Fibroblast of upper back skin (primary cell): ENCODE results near the gene EXPH5.

Source experiments
- DNase-seq: peaks from one replicate; pipeline ENCODE4 v3.0.0-alpha.2; 2013

Gene EXPH5

DNA sequence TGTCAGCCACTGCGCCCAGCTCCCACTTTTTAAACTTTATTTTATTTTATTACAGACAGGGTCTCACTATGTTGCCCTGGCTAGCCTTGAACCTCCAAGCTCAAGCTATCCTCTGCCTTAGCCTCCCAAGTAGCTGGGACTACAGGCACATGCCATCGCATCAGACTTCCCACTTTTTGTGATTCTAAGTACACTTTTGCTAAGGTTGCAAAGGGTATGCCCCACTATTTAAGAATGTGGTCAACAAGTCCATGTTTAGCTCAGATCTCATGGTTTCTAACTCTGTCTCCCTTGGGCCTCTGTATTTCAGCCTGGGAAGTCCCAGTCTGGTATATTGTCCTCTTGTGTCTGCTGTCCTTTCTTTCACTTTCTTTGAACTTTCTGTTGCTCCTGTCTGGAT lies 35.3 kb downstream of the EXPH5 start:
- DNase-seq, result no peak

DNA sequence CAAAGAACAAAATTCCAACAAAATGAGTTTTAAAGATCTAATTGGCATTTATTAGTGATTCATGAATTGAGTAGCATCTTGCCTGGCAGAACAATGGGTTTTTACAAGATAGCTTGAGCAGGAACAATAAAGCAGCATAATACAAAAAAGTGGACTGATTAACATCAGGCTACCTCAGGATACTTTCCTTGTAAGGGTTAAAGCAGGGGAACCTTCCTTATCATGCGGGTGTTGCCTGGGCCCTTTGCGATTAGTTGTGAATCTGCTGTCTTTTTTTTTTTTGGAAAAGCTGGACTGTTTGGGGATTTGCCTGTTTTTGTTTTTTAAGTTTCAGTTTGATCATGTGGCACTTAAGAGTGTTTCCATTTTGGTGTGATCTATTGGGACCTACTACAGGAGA lies 37.5 kb downstream of the EXPH5 start:
- DNase-seq, result no peak

DNA sequence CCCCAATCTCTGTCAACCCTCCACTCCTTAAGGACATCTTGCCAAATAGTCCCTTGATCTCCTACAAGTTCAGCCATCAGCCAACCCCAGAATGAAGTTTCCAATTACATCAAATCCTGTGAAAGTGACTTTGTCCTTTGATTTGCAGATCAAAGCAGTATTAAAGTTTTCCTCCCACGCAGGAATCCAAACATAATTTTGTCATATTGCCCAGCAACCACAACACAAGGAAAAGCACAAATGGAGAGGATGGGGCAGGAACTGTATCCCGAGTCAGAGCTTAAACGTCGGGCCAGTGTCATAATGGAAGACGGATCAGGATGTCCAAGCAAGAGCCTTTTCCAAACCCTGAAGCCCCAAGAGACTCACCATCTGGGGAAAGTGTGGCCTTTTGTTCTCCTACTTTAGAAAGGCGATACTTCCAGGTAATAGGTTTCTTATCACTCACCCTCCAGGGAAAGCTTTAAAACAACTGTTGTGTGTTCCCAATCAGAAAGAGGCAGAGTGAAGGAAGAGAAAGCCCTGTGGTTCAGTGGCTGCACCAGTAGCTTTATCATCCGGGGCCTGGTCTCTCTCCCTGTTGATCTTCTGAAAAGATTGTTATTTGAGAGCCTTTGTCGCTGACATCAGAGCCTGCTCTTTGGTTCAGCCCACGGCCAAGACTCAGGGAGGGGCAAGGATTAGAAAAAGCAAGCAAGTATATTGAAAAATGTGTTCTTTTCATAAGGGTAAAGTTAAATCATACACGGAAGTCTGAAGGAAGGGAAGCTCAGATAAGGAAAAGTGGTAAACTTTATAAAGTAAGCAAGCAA lies 41.7 kb downstream of the EXPH5 start:
- no peak for DNase-seq

DNA sequence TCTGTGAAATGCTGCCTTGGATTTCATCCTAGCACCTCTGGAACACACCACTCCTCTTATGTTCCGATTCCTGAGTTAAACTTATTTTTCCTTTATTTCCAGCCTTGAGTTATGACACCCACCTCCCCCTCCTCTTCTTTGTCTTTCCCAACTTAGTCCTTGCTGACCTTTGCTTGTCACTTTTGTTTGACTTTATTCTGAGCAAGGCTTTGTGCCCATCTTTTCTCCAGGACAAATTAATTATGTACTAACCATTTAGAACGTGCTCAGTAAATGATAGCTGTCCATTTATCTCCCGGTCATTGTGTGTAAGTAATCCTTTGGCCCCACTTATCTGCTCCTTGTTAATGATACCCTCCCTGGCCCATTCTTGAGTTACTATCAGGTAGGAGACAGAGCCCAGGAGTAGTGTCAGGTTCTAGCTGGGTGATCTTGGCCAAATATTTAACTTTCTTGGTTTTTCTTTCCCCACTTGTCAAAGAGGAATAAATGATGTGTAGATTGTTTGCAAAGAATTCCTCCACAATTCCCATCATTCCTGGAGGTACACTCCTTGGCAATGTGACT lies 44.2 kb downstream of the EXPH5 start:
- DNase-seq, result no peak

DNA sequence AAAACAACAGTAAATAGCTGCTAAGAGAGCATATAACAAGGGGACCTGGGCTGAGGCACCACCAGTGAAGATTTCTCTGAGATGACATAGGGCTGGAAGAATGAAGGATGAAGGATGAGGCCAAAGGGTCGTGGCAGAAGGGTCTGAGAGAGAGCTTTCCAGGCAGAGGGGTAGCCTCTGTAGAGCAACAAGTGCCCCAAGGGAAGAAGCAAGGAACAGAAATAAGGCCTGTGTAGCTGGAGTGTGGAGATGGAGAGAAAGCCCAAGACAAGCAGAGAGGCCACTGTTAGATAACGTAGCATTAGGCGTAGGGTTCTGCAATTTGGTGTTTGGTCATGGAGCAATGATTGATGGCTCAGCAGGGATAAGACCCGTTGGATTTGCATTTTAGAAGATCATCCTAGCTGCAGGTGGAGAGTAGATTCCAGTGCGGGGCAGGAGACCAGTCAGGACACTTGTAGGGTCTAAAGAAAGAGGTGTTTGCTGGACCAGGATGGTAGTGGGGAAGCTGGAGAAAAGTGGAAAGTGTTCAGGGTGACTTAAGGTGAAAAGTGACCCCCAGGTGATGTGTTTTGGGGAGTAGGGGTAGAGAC lies 47.6 kb downstream of the EXPH5 start:
- DNase-seq, result no peak

DNA sequence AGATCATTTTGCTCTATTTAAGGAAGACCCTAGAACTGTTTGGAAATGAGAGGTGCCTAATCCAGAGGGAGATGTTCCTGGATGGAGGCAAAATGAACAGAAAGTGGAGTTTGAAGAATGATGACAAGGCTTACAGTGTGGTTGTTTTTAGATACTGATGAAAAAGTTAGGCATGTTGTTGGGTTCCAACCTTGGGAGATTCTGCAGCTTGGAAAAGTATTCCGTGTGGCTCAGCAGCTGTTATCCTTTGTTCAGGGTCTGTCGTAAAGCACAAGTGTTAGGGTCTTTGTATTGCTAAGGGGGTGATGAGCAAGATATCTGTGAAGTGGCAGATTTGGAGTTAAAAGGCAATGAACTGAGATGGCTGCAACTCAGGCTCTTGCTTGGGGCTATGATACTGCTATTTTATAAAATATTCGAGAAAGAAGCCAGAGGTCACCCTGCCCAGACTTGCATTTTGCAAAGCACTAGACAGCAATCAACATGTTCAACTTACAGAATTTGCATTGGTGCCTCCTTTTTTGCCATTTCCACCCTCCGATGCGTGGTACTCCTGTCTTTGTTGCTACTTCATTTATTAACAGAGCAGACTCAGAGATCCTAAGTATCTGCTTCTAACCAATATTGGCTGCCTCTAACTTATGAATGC lies 50.1 kb downstream of the EXPH5 start:
- DNase-seq, result no peak

DNA sequence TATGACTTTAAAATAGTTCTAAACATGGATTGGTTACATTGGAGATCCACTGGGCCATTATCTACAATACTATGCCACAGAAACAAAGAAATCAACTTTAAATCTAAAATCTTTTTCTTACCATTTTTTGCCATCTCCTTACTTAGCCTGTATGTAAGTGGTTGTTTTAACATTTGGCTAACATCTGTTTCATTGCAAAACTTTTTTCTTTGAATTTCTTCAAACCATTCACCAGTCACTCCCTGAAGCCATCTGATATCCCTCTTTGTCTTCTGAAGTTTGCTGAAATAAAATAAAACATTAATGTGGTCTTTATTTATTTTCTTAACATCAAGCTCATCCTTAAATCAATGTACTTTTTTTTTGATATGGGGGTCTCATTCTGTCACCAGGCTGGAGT lies 52.0 kb downstream of the EXPH5 start:
- DNase-seq, result no peak

DNA sequence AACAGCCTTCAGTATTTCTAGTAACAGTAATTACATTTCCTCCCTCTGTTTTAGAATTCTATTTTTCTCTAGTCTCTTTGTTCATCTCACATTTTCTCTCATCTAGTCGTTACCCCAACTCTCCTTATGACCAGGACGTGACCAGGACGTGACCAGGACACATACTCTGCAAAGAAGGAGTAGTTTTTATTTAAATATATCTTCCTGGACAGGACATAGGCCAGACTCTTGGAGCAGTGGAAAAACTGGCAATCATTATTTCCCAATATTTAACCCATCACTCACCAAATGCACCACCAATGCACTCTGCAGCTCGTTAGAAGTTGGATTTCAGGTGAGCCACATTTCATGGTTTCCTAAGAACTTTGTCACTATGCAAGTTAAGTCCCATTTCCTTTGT lies 55.1 kb downstream of the EXPH5 start:
- no peak for DNase-seq

DNA sequence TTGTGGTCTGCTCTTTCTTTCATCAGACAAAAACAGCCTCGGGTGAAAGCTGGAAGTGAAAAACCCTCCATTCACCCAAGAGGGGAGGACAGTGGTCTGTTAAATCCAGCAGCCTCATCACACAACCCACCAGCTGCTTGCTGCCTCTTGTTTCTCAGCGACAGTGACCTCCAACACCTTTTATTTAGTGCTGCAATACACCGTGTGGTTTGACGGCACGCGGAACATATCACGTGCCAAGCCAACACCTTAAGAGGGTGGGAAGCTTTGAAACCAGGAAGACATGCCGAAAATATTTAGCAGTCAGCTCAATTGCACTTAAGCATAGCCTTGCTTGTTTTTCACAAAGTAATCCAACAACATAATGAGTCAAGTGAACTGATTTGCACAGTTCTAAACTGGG lies 55.5 kb downstream of the EXPH5 start:
- DNase-seq, result no peak

DNA sequence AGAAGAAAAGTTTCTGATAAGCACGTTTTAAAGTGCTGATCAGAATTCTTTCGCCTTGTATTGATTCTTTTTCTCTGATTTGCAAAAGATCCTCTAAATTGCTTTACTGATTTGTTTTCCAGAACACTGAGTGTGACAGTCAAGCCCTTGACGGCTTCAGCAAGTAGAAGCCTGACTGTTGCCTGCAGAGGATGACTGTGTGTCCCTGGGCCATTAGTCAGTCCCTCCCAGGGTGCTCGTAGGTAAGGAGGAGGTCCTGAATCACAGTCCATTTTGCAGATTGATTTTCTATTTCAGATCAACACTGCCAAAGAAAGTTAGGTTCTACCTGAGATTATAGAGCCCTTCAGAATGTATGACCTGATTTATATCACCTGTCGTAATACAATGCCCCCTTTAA lies 56.8 kb downstream of the EXPH5 start:
- DNase-seq, result no peak

DNA sequence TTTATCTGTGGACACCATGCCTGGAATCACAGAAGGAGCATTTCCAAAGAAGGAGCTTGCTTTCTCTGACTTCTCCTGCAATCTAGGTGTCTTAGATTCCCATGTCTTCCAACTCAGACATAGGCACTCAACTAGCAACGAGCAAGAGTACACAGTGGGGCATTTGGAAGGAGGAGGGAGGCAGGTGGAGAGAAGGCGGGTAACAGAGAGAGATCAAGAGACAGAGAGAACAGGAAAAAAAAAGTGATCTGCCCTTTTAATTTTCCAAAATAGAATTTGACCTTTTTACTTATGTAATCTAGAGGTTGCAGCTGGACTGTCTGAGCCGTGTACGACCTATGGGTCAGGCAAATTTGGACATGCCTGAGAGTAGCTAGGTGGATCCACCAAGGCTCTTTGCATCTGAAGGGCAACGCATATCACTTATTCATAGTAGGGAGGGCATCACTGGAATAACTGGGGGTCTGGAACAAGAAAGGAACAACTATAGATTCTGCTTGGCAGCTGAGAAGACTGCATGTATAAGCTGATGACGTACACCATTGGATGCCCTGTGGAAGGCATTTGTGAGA lies 58.1 kb downstream of the EXPH5 start:
- no peak for DNase-seq

DNA sequence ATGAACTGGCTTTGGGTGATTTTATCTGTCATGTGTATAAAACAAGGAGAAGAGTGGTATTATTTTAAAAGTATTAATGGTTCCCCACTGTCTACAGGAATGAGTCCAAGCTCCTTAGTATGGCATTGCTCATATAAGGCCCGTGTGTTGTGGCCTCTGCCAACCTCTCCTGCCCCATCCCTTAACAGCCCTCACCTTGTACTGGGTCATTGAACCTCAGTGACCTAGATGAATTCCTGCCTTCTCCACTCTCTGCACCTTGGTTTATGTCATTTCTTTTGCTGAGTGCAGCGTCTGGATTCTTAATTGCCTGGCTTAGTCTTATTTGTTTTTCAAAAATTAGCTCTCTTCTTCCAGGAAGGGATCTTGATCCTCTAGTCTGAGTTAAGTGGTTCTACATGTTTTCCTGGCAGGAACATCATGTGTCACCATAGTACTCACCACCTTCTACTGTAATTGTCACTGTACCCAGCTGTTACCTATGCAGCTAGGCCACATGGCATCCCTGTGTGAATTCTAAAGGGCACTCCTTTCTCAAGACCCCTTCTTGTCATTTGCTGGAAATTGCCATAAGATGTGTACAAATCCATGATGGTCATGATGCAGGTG lies 59.2 kb downstream of the EXPH5 start:
- no peak for DNase-seq

DNA sequence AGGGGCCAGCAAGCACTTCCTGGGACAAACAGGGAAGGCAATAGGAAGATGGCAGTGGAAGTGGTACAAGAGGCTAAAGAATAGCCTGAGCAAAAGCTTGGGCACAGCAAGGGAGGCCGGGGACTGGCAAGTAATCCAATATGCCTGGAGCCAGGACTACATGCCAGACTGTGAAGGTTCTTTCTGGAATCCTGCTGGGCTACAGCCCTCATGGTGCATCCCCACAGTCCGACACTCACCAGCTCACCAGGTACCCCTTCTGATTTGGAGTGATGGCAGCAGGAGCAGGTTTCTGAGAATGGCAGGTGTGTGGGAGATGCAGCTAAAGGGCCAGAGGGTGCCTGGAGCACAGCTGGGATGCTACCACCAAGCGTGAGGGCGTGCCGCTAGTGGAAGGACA lies 63.1 kb downstream of the EXPH5 start:
- no peak for DNase-seq

DNA sequence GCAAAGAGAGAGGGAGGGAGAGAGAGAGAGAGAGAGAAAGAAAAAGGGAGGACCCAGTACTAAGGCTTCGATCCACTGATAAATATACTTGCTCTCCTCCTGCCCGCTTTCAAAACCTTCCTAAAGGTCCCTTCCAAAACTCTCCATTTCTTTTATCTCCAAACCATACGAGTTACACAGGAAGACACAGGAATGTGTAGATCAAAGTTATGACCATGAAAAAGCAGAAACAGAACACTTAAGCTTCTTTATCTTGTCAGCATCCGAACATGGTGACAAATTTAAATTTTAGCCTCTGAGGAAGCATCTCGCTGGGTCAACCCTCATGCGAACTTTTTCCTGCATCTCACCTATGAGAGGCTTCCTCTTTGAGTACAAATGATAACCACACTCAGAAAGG lies 66.2 kb downstream of the EXPH5 start:
- no peak for DNase-seq

DNA sequence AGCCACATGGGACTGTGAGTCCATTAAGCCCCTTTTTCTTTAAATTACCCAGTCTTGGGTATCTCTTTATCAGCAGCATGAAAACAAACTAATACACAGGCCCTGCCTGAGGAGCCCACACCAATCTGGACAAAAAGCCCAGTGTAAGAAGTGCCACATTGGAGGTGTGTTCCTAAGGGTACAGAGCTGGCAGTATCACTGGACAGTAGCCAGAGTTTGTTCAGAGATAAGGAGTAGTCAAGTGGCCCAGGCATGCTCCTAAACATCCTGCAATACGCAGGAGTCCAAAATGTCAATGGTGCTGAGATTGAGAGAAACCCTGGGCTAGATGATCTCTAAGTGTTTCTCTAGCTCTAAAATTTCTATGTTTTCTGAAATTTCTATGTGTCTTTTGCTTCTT lies 68.4 kb downstream of the EXPH5 start:
- no peak for DNase-seq

DNA sequence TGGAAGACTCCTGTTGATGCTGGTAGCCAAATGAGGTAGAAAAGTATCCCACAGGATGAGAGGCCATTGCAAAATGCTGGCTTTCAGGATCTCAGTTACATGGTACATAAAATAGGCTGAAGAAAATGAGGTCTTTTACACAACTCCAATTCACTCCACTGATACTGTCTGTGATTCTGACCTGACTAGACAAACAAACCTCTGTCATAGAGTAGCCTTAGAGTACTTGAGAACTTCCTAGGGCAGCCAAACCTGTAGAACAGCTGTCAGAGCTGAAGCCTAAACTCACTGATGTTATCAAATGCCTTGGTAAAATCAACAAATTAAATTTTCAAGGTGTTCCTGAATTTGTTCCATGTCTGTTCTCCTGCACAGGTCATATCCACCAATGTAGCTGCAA lies 69.1 kb downstream of the EXPH5 start:
- no peak for DNase-seq

DNA sequence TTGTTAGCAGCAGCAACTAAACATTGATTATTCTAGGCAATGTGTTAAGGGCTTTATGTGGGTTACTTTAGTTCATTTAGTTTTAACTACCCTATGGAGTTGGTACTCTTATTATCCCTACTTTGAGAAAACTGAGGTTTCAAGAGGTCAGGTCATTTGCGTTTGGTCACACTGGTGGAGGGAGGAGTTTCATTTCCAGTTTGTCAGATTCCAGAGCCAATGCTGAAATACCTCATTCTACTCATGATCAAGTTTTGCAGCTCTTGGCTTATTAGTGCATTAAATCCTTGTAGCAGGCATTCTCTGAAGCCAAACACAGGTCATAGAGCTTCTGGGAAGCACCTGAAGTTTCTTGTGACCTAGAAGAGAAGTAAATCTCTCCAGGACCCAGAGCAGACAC lies 71.2 kb downstream of the EXPH5 start:
- no peak for DNase-seq

DNA sequence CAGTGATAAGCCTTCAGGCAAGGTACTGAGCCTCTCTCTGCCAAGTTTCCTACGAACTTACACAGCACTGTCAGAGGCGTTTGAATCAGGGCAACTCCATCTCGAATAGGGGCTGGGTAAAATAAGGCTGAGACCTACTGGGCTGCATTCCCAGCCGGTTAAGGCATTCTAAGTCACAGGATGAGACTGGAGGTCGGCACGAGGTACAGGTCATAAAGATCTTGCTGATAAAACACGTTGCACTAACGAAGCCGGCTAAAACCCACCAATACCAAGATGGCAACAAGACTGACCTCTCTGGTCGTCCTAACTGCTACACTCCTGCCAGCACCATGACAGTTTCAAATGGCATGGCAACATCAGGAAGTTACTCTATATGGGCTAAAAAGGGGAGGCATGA lies 75.0 kb downstream of the EXPH5 start:
- DNase-seq, result no peak

DNA sequence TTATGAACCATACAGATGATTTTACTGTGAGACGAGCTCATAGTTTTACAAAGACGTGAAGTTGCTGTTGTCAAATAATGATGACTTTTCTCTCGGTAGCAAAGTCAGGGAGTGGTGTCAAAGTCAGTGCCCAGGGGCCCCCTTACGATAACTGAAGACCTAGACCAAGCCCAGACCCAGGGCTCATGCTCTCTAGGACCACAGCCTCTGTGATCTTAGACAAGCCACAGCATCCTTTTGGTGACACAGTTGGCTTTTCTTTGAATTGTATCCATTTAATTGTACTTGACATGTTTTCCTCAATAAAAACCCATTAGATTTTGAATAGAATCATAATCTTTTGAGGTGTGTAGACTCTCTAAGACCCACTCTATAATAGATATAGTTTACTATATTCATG lies 77.4 kb downstream of the EXPH5 start:
- DNase-seq, result no peak

DNA sequence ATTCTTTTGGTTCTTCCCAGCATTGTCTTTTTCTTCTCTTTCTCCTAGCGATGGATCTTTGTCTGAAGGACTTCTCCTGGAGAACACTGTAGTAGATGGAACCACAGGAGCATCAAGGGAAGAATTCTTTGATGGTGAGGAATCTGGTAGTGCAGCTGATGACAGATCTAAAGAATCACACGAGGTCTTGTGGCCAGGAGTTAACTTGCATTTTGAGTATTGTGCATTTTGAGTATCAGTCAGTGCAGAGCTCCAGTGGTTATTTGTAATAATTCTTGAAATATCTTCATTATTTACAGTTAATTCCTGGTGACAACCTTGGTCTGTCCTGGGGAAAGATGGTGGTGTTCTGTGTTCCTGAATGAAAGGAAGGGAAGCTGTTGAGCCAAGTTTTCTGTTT lies 80.9 kb downstream of the EXPH5 start:
- peak; percentile 61 for DNase-seq

DNA sequence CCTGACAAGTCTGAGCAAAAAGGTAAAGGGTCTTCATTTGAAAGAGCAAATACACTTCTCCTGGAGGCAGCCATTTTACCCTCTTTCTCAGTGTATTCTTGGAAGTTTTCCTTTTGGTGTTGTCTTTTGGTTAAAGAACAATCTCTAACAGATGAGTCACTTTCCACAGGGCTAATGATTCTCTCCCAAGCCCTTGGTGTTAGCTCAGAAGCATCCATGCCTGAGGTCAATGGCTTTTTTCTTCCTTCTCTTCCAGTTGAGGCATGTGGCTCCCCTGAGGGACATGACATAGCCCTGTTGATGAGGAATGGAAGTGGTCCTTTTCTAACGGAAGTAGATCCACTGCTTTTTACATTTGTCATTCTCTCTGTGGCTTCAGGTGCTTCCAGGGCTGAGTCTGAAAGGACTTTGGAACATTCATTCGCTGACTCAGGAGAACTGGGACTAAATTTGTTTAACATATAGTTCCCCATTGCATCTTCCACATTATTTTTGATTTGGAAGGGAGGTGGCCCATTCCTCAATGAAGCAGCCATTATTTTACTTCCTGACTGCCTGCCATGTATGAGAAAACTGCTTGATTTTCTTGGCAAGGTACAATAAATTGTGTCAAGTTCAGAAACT lies 81.6 kb downstream of the EXPH5 start:
- peak; percentile 83 for DNase-seq

DNA sequence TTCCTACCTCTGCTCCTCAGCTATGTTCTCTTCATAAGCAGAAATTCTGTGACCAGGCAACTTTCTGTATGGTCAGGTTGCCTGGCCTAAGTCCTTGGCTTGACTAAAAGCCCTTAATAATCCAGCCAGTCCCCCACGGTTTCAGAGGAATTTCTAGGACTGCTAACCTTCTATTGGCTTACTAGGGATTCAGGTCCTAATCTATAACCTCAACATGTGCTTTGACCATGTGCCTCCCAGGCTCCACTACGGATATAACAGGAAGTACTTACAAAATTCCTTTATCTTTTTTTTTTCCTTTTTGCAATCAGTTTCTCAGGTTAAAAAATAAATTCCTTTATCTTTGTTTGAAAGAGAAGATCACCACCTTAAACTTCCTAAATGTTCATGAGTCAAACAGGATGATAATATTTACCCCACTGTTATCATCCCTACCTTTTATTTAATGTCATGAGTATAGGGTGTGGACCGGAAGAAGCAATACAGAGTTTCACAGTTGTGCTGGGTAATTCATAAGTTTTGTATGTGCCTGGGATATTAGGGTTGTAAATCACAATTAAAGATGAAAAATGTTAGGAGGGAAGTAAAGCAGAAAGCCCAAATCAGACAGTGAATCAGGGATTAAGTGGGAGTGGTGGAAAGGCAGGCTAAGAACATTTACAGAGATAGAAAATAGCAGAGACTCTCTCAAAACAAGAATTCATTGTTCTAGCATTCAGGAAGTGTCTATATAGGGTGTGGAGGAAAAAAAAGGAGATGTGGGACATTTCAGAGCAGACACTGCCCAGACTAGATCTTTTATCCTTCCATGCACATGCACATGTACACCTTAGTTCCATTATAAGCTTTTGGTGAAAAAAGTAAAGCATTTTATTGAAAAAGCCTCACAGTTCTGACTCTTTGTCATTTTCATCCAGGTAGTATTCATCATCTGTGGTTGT lies 84.6 kb downstream of the EXPH5 start:
- DNase-seq, result no peak
